ELR (cell line): ENCODE results near the gene HSD17B3.
"Not testable (repeated sequence)": the region's sequence is repeated elsewhere in the genome, so short reads cannot be mapped to it uniquely, and the experiment has no call there.

ENCODE experiments used
- DNase-seq: peaks from one replicate; pipeline ENCODE4 v3.0.0-alpha.2; 2015; ENCODE audit warnings: low read depth

Gene HSD17B3

DNA sequence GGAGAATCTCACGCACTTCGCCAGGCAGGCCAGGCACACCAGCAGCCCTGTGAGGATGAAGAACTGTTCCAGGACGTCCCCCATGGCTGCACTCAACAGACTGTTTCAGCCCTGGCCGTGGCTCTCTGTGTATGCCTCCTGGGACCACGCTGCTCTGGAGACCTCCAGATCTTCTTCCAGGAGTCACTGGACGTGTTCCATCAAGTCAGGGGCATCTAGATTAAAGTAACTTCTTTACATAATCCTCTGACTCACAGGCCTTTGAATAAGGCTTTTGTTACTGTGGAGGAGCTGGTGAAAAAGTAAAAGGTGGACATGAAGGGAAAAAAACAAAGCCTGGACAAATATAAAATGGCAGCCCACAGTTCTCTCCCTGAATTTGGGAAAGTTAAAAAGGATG is at the start of gene HSD17B3:
Gene HSD17B3 (minus strand): TSS at position 156 of the 400 bp plus-strand sequence. CDS start 72 bp downstream, at position 84.
- DNase-seq: no peak

GRCh38 chr9:96350866-96351265 is 48.9 kb upstream of the HSD17B3 start:
- DNase-seq: no peak

- DNase-seq: no peak
Observed at GRCh38 chr9:96348261-96348660, 46.3 kb upstream of the HSD17B3 start.

DNA sequence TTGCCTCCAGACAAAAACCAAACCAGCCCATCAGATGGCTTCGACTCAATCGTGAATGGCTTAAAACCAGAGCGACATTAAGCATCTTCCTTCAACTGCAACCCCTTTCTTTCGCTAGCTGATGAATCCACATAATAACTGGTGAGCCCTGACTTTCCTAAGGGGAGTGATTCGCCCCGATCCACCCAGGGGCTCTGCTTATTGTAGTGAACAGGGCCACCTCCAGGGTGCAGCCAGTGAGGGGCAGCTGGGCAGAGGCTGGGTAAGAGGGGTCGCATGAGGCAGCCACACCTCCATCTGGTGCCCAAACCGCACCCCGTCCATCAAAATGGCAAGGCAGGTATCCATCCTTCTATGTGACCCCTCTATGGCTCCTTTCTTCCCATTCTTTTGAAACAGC is 43.6 kb upstream of the HSD17B3 start:
- DNase-seq: no peak

- peak; percentile 91 for DNase-seq
Observed at GRCh38 chr9:96344458-96345180, 42.6 kb upstream of the HSD17B3 start.

GRCh38 chr9:96343515-96344360 is 41.8 kb upstream of the HSD17B3 start:
- no peak for DNase-seq

- no peak for DNase-seq
Observed at GRCh38 chr9:96342571-96343245, 40.7 kb upstream of the HSD17B3 start.

DNA sequence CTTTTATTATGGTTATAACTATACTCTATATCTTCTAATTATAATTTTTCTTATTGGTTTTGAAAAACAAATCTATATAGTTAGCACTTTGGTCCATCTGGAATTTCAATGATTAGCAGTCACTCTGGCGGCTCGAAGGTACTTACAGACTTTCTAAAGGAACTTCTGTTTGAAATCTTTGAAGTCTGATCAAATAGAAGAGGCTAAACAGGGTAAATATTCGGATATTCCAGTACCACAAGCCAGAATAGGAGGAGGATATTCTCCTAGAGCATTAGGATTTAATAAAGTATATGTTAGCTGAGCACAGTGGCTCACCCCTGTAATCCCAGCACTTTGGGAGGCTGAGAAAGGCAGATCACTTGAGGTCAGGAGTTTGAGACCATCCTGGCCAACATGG is 38.7 kb upstream of the HSD17B3 start:
- DNase-seq: no peak

DNA sequence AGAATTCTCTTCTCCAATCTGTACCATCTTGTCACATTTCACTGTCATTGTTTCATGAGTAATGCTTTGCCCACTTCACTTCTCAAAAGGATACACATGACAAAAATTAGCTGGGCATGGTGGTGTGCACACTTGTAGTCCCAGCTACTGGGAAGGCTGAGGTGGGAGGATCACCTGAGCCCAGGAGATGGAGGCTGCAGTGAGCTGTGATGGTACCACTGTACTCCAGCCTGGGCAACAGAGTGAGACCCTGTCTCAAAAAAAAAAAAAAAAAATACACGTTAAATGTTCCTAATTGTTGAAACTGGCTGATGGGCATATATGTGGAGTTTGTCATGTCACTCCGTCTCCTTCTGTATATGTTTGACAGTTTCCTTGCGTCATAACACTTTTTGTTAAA is 36.3 kb upstream of the HSD17B3 start:
- DNase-seq: no peak

DNA sequence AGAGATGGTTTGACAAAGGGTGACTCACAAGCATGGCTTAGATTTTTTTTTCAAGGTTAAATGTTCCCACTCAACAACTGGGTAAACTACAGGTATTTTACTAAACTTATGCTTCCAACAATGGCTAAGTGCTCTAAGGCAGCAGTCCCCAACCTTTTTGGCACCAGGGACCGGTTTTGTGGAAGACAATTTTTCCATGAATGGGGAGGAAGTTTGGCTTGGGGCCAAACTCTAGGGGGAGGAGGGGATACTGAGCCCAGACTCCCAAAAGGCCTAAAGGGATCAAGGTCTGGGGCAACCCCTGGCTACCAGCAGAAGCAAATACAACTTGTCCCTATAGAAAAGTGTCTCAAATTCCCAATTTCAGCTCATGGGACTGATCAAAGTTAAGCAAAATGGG is 32.0 kb upstream of the HSD17B3 start:
- peak; percentile 14 for DNase-seq

DNA sequence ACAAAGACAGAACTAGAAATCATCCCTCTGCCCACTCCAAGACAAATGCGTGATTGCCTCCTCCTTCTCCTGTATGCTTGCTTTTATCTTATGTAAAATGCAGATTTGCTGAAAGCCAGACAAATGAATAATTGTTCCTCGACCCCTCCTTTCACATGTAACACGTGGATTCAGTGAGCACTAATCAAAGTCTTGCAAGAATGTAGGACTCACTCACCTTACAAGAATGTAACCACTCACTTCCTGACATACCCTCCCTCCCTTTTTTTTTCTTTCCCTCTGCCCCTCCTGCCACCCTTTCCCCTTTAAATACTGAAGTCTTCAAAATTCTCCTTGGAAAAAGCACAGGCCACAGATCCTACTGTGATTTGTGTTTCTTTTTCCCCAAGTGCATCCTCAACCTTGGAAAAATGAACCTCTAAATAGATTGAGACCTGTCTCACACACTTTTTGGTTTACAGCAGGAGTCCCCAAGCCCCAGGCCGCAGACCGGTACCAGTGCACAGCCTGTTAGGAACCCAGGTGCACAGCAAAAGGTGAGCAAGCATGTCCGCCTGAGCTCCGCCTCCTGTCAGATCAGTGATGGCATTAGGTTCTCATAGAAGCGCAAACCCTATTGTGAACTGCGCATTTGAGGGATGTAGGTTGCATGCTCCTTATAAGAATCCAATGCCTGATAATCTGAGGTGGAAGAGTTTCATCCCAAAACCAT is 29.4 kb upstream of the HSD17B3 start:
- DNase-seq: peak; percentile 83

DNA sequence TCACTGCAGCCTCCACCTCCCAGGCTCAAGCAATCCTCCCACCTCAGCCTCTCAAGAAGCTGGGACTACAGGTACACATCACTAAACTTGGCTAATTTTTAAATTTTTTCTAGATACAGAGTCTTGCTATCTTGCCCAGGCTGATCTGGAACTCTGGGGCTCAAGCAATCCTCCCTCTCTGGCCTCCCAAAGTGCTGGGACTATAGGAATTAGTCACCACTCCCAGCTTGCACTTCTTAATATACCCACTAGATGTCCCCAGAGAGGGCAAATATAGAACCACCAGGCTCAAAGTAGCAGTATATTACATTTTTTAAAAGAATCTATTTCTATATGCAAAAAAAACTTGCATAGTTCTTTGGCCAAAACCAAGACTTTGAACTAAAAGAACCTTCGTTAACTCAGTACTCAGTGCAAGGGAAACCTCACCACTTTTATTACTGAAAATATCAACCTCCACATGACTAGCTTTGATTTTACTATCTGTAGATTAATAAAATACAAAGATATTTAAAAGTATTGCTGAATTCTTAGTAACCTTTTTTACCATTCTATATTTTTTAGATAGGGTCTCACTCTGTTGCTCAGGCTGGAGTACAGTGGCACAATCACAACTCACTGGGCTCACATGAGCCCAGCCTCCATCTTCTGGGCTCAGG is 25.8 kb upstream of the HSD17B3 start:
- peak; percentile 78 for DNase-seq

DNA sequence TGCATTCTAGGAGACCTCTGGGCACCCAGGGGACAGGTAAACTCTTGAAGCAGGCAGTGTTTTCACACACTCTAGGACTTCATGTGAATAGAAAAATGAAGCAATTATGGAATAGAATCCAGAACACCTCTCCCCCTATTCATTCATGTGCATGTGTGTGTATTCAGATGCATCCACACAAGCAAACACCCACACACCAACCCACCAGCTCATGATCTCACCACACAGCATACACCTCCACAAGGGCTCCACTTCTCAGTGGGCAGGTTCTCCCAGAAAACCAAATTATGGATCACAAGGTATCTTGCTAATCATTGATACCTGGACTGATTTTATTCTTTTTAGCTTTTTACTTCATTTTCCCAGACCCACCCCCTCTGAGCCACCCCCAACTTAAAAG is 21.2 kb upstream of the HSD17B3 start:
- no peak for DNase-seq

DNA sequence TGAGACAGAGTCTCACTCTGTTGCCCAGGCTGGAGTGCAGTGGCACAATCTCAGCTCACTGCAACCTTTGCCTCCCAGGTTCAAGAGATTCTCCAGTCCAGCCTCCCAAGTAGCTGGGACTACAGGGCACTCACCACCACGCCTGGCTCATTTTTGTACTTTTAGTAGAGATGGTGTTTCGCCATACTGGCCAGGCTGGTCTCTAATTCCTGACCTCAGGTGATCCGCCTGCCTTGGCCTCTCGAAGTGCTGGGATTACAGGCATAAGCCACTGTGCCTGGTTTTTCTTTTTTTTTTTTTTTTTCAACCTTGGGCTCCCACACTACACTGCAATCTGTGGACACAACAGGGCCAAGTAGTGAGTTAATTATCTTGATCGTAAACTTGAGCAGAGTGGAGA is 20.8 kb upstream of the HSD17B3 start:
- DNase-seq: not testable (repeated sequence)

GRCh38 chr9:96322210-96322609 is 20.2 kb upstream of the HSD17B3 start:
- DNase-seq: not testable (repeated sequence)

- DNase-seq: no peak
Observed at GRCh38 chr9:96321515-96321914, 19.5 kb upstream of the HSD17B3 start.

DNA sequence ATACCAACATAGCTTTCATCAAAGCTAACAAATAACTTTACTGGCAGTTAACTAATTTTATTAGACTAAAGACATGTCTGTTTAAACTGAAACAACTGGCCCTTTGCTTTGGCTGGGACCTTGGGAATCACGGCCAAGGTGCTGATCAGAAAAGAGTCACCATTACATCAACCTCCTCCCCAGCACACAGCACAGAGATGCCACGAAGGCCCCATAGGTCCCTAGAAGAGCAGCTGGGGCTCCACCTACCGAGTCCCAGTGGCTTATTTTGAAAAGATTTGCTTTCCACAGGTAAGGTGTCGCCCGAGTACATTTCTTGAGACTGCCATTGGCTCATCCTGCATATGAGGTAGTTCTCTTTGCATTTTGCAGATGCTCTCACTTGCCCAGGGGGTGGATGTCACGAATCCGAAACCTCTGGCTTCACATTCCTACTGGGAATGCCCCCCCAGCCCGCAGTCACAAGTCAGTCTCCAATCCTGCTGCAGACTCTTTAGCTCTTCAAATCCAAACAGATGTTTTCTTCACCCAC is 18.8 kb upstream of the HSD17B3 start:
- no peak for DNase-seq

- DNase-seq: no peak
Observed at GRCh38 chr9:96318921-96319565, 17.1 kb upstream of the HSD17B3 start.

DNA sequence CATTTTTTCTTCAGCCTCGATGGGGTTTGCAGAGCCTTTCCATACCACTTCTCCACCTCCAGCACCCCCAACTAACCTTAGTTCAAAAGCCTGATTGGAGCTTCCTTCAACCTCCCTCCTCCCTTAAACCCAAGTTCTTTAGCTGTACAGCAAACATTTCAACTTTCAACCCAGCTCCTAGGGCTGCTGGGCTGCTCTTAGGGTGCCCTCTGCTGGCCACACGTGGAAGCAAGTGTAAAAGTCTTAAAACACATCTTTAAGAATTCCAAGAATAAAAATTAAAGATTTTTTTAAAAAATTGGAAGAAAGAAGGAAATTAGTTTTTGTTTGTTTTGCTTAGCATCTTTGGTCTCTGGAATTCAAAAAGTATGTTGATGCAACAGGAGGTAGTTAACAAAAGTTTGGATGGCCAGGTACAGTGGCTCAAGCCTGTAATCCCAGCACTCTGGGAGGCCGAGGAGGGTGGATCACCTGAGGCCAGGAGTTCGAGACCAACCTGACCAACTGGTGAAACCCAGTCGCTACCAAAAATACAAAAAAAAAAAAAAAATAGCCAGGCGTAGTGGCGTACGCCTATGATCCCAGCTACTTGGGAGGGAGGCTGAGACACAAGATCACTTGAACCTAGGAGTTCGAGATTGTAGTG is 15.5 kb upstream of the HSD17B3 start:
- peak; percentile 61 for DNase-seq

GRCh38 chr9:96309850-96310249 is 7.9 kb upstream of the HSD17B3 start:
- DNase-seq: no peak
